Natural killer cell (primary cell): Measurements from ENCODE around the gene HKDC1. TPM values are rescaled to one million over a fixed set of nuclear protein-coding genes. Genes with fewer than 3 reads are reported as not detected.

Experiments used
- ATAC-seq, 3 donors: fragments of 150-1000 bp in 2 of 3; fragments of 200-7000 bp in 1 of 3; cut with Tn5 transposase; 1 replicate in 1 of 3; 2 replicates in 2 of 3; pipeline ENCODE4 v1.10.0; 2021; ENCODE audit warnings: mild to moderate bottlenecking in 2 of 3, moderate library complexity in 2 of 3
- DNase-seq, 2 donors: peaks; one replicate each; pipeline versions ENCODE4 v3.0.0 to v3.0.0-alpha.2; 2013 to 2021; ENCODE audit warnings: mixed read lengths in 1 of 2
- H3K27ac ChIP-seq: one replicate; pipeline ENCODE4 v1.5.1; 2013; ENCODE audit warnings: mild to moderate bottlenecking, low read length
- H3K27me3 ChIP-seq: one replicate; pipeline ENCODE4 v1.6.1; 2013; ENCODE audit warnings: low read length; ENCODE audit not compliant: control insufficient read depth, insufficient read depth
- H3K36me3 ChIP-seq: one replicate; pipeline ENCODE4 v1.6.1; 2013; ENCODE audit warnings: low read length; ENCODE audit not compliant: control insufficient read depth, insufficient read depth
- H3K4me1 ChIP-seq: one replicate; pipeline ENCODE4 v1.6.1; 2013; ENCODE audit warnings: low read length; ENCODE audit not compliant: control insufficient read depth, insufficient read depth
- H3K4me3 ChIP-seq: one replicate; pipeline ENCODE4 v1.5.1; 2013; ENCODE audit warnings: low read length
- H3K9me3 ChIP-seq: one replicate; pipeline ENCODE4 v1.6.1; 2013; ENCODE audit warnings: low read length; ENCODE audit not compliant: control insufficient read depth, insufficient read depth
- H3K27ac Mint-ChIP-seq, 2 donors: one replicate each; pipeline ENCODE4 v1.8.0; 2022; ENCODE audit warnings: mild to moderate bottlenecking in 2 of 2, mixed read lengths in 2 of 2, moderate library complexity in 1 of 2
- H3K27me3 Mint-ChIP-seq, 2 donors: one replicate each; pipeline ENCODE4 v1.8.0; 2022; ENCODE audit warnings: low read depth in 2 of 2, mixed read lengths in 2 of 2
- H3K36me3 Mint-ChIP-seq: one replicate; pipeline ENCODE4 v1.8.0; 2022; ENCODE audit warnings: mixed read lengths
- H3K4me1 Mint-ChIP-seq, 2 donors: one replicate each; pipeline ENCODE4 v1.8.0; 2022; ENCODE audit warnings: mixed read lengths in 2 of 2
- H3K4me3 Mint-ChIP-seq: one replicate; pipeline ENCODE4 v1.8.0; 2022; ENCODE audit warnings: mild to moderate bottlenecking, moderate library complexity, mixed read lengths
- H3K9me3 Mint-ChIP-seq, 2 donors: one replicate each; pipeline ENCODE4 v1.8.0; 2022; ENCODE audit warnings: mixed read lengths in 2 of 2
- CTCF ChIP-seq: fragments of 200-600 bp; IDR thresholded peaks from one replicate; pipeline ENCODE4 v1.8.0; 2022; ENCODE audit warnings: antibody characterized with exemption
- WGBS: methylation state at CpG from one replicate; pipeline ENCODE4 v1.1.7; 2013; ENCODE audit warnings: missing lambda C conversion rate; ENCODE audit not compliant: insufficient coverage; 5-methylcytosine and 5-hydroxymethylcytosine counted together
- intact Hi-C: fragments of 100-400 bp; cut with micrococcal nuclease; formaldehyde crosslinking; loops from one replicate; pipeline ENCODE4 v1.14.2; 2022
- total RNA-seq, 4 donors: library from RNA; stranded (reverse); fragments of 120-200 nt in 1 of 4; gene quantifications; one replicate each; pipeline versions ENCODE4 v1.2.3 to v1.2.4, GENCODE V29; 2013 to 2022

HKDC1 gene
- total RNA-seq, 3 donors from 2014 or later (not counting 1 experiment from before 2014, with no cell fraction given): 0.50 to 0.82 TPM; not detected in 1

GRCh38 chr10:69275444-69275843 lies 55.3 kb downstream of the HKDC1 start:
- no peak for DNase-seq
- TF ChIP-seq CTCF: no peak
- H3K4me3 Mint-ChIP-seq: no peak overlapping the region
- Histone ChIP-seq H3K4me3 (no peak overlapping the region), H3K9me3 (no peaks in the 10 kb centered on the region), H3K27me3 (no peaks in the 10 kb centered on the region), H3K36me3 (no peaks in the 10 kb centered on the region), H3K4me1 (no peaks in the 10 kb centered on the region), H3K27ac (no peak overlapping the region)
- no CpG with 5 or more reads among the region's 1 CpG for WGBS
- H3K27ac Mint-ChIP-seq: no peak overlapping the region
- H3K4me1 Mint-ChIP-seq: no peaks in the 10 kb centered on the region
- no peaks in the 10 kb centered on the region for H3K36me3 Mint-ChIP-seq
- no peaks in the 10 kb centered on the region for H3K27me3 Mint-ChIP-seq
- intact Hi-C loops: no loop called here
- H3K9me3 Mint-ChIP-seq: no peaks in the 10 kb centered on the region
- ATAC-seq: no peak

GRCh38 chr10:69276503-69276902 lies 56.4 kb downstream of the HKDC1 start:
- no peak for DNase-seq
- intact Hi-C loops: no loop called here
- ATAC-seq: no peak
- no peaks in the 10 kb centered on the region for H3K27me3 ChIP-seq
- no peak overlapping the region for H3K27ac Mint-ChIP-seq
- no peaks in the 10 kb centered on the region for H3K36me3 Mint-ChIP-seq
- no peaks in the 10 kb centered on the region for H3K4me1 Mint-ChIP-seq
- no peaks in the 10 kb centered on the region for H3K9me3 ChIP-seq
- H3K9me3 Mint-ChIP-seq: no peaks in the 10 kb centered on the region
- H3K27me3 Mint-ChIP-seq: peaks cover 0 to 4% of the 10 kb centered on the region in 2 donors
- no peak overlapping the region for H3K27ac ChIP-seq
- 91% methylated on average over 3 of the region's 6 CpGs for WGBS
- TF ChIP-seq CTCF: no peak
- H3K4me3 ChIP-seq: no peak overlapping the region
- no peaks in the 10 kb centered on the region for H3K36me3 ChIP-seq
- no peak overlapping the region for H3K4me3 Mint-ChIP-seq
- no peaks in the 10 kb centered on the region for H3K4me1 ChIP-seq

GRCh38 chr10:69278446-69278963 lies 58.4 kb downstream of the HKDC1 start, which contains the start of gene HK1:
TSS of gene HK1 (plus strand) at chr10:69278496.
- ATAC-seq (no peak), DNase-seq (no peak)
- no peaks in the 10 kb centered on the region for H3K36me3 Mint-ChIP-seq
- H3K27me3 ChIP-seq: no peaks in the 10 kb centered on the region
- H3K4me3 Mint-ChIP-seq: no peak within 1 kb of the TSS
- no peaks in the 10 kb centered on the region for H3K9me3 Mint-ChIP-seq
- no peak for TF ChIP-seq CTCF
- H3K27me3 Mint-ChIP-seq: peaks cover 6 to 15% of the 10 kb centered on the region in 2 donors
- H3K36me3 ChIP-seq: no peaks in the 10 kb centered on the region
- 80% methylated on average over 11 of the region's 11 CpGs for WGBS
- H3K9me3 ChIP-seq: no peaks in the 10 kb centered on the region
- intact Hi-C loops: no loop called here
- H3K27ac Mint-ChIP-seq: no peak within 1 kb of the TSS
- no peak within 1 kb of the TSS for H3K4me3 ChIP-seq
- H3K4me1 ChIP-seq: no peaks in the 10 kb centered on the region
- no peak within 1 kb of the TSS for H3K27ac ChIP-seq
- H3K4me1 Mint-ChIP-seq: no peaks in the 10 kb centered on the region

- DNase-seq (no peak), ATAC-seq (no peak)
- Histone ChIP-seq H3K4me3 (no peak overlapping the region), H3K36me3 (no peaks in the 10 kb centered on the region), H3K27ac (no peak overlapping the region), H3K27me3 (no peaks in the 10 kb centered on the region), H3K4me1 (no peaks in the 10 kb centered on the region), H3K9me3 (no peaks in the 10 kb centered on the region)
- intact Hi-C loops: no loop called here
- Mint-ChIP-seq H3K36me3 (no peaks in the 10 kb centered on the region), H3K4me3 (no peak overlapping the region), H3K27me3 (peaks cover 6 to 15% of the 10 kb centered on the region in 2 donors), H3K4me1 (no peaks in the 10 kb centered on the region), H3K27ac (no peak overlapping the region), H3K9me3 (no peaks in the 10 kb centered on the region)
- WGBS: 84% methylated on average over 2 of the region's 2 CpGs
- no peak for TF ChIP-seq CTCF
Observed at GRCh38 chr10:69279110-69279509, 59.0 kb downstream of the HKDC1 start.
